ENCODE data around the gene WNT11. TPM values are rescaled to one million over a fixed set of nuclear protein-coding genes. Genes with fewer than 3 reads are reported as not detected.

Gene WNT11
- total RNA-seq, 1 experiment from 2014 or later = 29.0 TPM

DNA sequence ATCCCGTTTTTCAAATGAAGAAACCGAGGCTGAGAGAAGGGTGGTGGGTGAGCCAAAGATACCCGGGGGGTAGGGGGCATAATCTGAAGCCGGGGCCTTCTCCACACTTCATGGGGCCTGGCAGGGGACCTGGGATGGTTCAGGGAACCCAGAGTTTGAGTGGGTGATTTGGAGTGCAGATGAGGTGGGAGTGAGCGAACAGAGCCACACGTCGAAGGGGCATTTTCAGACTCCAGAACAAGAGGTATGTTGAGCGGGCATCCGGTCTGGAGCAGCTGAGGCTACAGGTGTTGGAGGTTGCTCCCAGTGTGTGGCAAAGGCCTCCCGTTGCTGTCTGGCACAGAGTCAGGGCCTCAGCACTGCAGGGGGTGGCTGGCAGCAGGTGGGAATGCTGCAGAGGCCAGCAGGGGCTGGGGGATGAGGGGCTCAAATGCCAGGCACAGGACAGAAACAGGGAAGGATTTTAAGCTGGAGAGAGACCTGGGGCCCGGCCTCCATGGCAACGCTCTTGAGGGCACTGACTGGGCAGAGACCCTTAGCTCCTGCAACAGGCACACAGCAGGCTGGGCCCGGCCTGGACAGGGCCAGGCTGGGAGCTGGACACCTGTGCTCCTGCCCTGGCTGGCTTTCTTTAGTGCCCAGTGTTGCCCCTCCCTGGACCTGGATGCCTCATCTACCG lies 46.2 kb downstream of the WNT11 start:
- TF ChIP-seq, protein P1, sequence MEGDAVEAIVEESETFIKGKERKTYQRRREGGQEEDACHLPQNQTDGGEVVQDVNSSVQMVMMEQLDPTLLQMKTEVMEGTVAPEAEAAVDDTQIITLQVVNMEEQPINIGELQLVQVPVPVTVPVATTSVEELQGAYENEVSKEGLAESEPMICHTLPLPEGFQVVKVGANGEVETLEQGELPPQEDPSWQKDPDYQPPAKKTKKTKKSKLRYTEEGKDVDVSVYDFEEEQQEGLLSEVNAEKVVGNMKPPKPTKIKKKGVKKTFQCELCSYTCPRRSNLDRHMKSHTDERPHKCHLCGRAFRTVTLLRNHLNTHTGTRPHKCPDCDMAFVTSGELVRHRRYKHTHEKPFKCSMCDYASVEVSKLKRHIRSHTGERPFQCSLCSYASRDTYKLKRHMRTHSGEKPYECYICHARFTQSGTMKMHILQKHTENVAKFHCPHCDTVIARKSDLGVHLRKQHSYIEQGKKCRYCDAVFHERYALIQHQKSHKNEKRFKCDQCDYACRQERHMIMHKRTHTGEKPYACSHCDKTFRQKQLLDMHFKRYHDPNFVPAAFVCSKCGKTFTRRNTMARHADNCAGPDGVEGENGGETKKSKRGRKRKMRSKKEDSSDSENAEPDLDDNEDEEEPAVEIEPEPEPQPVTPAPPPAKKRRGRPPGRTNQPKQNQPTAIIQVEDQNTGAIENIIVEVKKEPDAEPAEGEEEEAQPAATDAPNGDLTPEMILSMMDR (IDR thresholded peaks at IDR 0.05; ENCODE audit: insufficient read depth in 1 of 2, low read depth in 1 of 2, low read length in 1 of 2, severe bottlenecking in 1 of 2, unreplicated experiment in 1 of 2) = no peak
- H3K9me3 ChIP-seq = no peaks in the 10 kb centered on the region
- Mint-ChIP-seq H3K27me3 (ENCODE audit: insufficient read depth, unreplicated experiment) (no peaks in the 10 kb centered on the region), H3K36me3 (ENCODE audit: insufficient read depth, unreplicated experiment) (no peaks in the 10 kb centered on the region), H3K4me1 (ENCODE audit: low read depth, unreplicated experiment) (peaks cover 12% of the 10 kb centered on the region), H3K9me3 (ENCODE audit: unreplicated experiment) (no peaks in the 10 kb centered on the region), H3K27ac (ENCODE audit: unreplicated experiment) (no peak overlapping the region), H3K4me3 (ENCODE audit: unreplicated experiment) (no peak overlapping the region)
- no peak for DNase-seq
- ChIA-PET CTCF (interaction anchor here (0.5 kb wide), 1 partner anchor 10 kb away, joined by 3 read pairs; no protein-coding TSS in a partner anchor), POLR2A (no interaction called here)
- intact Hi-C loops (cut with micrococcal nuclease; ENCODE audit: unreplicated experiment) = no loop called here
- no peak overlapping the region for H3K4me3 ChIP-seq (ENCODE audit: low read depth, low read length)
- H3K36me3 ChIP-seq (ENCODE audit: control insufficient read depth, insufficient read depth, low read length) = no peaks in the 10 kb centered on the region
- H3K27me3 ChIP-seq (replicated peaks; ENCODE audit: control insufficient read depth, insufficient read depth, low read length) = no peaks in the 10 kb centered on the region
- no TSS peak for BruUV-seq (replicated peaks)
- H3K4me1 ChIP-seq = peaks cover 28% of the 10 kb centered on the region

DNA sequence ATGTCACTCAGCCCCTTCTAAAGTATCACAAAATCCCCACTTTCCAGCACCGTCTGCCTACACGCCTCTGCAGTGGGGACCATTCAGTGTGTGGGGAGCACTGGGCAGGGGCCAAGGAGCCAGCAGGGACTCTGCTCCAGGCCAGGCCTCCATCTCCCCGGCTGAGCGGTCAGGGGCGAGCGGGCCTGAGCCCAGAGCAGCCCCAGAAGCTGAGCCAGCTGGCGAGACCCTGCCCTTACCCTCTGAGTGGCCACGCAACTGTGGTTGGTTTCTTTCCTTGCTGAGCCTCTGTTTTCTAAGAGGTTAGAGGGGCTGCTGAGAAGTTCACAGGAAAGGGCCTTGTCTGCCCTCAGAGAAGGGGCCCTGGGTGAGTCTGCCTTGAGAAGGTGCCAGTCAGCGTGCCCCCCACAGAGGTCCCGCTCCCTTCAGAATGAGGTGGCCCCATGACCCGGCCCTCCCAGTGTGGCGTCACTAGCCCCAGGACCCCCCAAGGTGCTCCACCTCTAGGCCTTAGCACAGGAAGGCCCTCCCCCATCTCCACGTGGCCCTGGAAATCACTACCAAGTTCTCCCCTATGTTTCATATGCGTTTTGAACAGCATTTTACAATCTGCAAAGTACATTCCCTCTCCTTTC lies 46.9 kb downstream of the WNT11 start:
- H3K36me3 ChIP-seq (ENCODE audit: control insufficient read depth, insufficient read depth, low read length) = no peaks in the 10 kb centered on the region
- ChIA-PET CTCF (no interaction called here), POLR2A (no interaction called here)
- Mint-ChIP-seq H3K27me3 (ENCODE audit: insufficient read depth, unreplicated experiment) (no peaks in the 10 kb centered on the region), H3K4me1 (ENCODE audit: low read depth, unreplicated experiment) (peaks cover 12% of the 10 kb centered on the region), H3K27ac (ENCODE audit: unreplicated experiment) (no peak overlapping the region), H3K36me3 (ENCODE audit: insufficient read depth, unreplicated experiment) (no peaks in the 10 kb centered on the region), H3K4me3 (ENCODE audit: unreplicated experiment) (no peak overlapping the region), H3K9me3 (ENCODE audit: unreplicated experiment) (no peaks in the 10 kb centered on the region)
- H3K4me1 ChIP-seq = peaks cover 33% of the 10 kb centered on the region
- intact Hi-C loops (cut with micrococcal nuclease; ENCODE audit: unreplicated experiment) = no loop called here
- TF ChIP-seq, protein P1 (IDR thresholded peaks at IDR 0.05; ENCODE audit: insufficient read depth in 1 of 2, low read depth in 1 of 2, low read length in 1 of 2, severe bottlenecking in 1 of 2, unreplicated experiment in 1 of 2) = no peak
- no peaks in the 10 kb centered on the region for H3K27me3 ChIP-seq (replicated peaks; ENCODE audit: control insufficient read depth, insufficient read depth, low read length)
- no TSS peak for BruUV-seq (replicated peaks)
- no peak for DNase-seq
- H3K9me3 ChIP-seq = no peaks in the 10 kb centered on the region
- no peak overlapping the region for H3K4me3 ChIP-seq (ENCODE audit: low read depth, low read length)

DNA sequence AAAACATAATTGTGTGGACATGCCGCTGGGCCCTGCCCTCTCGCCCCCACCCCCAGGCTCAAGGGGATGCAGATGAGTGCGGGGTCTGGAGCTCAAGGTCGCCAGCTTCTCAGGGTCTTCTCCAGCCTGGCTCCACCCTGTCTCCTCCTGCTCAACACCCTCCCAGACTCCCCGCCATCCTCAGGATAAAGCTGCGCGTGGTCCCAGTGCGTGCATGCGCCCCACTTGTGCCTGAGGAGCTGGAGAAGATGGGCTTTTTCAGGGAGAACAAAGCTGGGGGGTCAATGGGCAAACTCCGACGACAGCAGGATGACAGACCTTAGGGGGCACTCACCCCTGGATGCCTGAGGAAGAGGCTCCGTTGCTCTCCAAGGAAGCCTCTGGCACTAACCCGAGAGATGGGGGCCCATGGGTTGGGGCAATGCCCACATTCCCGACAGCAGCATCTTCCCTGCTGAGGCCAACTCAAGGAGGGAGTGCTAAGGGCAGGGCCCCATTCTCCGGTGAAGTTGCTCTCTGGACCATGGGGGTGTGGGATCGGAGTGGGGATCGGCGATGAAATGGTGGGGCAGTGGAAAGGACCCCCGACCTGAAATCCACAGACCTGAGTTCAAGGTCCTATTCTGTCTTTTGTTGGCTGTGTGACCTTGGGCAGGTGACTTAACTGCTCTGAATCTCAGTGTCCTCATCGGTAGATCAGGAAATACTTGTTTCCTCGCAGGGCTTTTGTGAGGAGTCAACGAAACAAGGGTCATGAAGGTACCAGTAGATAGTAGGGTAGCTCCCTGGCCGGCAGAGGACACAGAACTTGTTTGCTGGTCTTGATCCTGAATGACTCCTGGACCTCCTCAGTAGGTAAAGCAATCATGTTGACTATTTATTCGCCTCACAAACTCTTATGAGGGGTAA lies 47.7 kb downstream of the WNT11 start:
- Histone ChIP-seq H3K4me1 (peaks cover 41% of the 10 kb centered on the region), H3K9me3 (no peaks in the 10 kb centered on the region), H3K4me3 (ENCODE audit: low read depth, low read length) (no peak overlapping the region), H3K36me3 (ENCODE audit: control insufficient read depth, insufficient read depth, low read length) (no peaks in the 10 kb centered on the region), H3K27me3 (replicated peaks; ENCODE audit: control insufficient read depth, insufficient read depth, low read length) (no peaks in the 10 kb centered on the region)
- Mint-ChIP-seq H3K36me3 (ENCODE audit: insufficient read depth, unreplicated experiment) (no peaks in the 10 kb centered on the region), H3K4me1 (ENCODE audit: low read depth, unreplicated experiment) (peaks cover 15% of the 10 kb centered on the region), H3K27me3 (ENCODE audit: insufficient read depth, unreplicated experiment) (no peaks in the 10 kb centered on the region), H3K4me3 (ENCODE audit: unreplicated experiment) (no peak overlapping the region), H3K27ac (ENCODE audit: unreplicated experiment) (no peak overlapping the region), H3K9me3 (ENCODE audit: unreplicated experiment) (no peaks in the 10 kb centered on the region)
- POLR2A ChIA-PET = no interaction called here
- TF ChIP-seq, protein P1 (IDR thresholded peaks at IDR 0.05; ENCODE audit: insufficient read depth in 1 of 2, low read depth in 1 of 2, low read length in 1 of 2, severe bottlenecking in 1 of 2, unreplicated experiment in 1 of 2) = no peak
- no peak for DNase-seq
- BruUV-seq (replicated peaks) = no TSS peak
- CTCF ChIA-PET = interaction anchor here (0.6 to 1.0 kb wide), 2 partner anchors 13 to 50 kb away, joined by 3 to 7 read pairs; no protein-coding TSS in a partner anchor
- intact Hi-C loops (cut with micrococcal nuclease; ENCODE audit: unreplicated experiment) = no loop called here

Data from Caco-2 (cell line).